ENCODE data around the gene EQTN.

DNA sequence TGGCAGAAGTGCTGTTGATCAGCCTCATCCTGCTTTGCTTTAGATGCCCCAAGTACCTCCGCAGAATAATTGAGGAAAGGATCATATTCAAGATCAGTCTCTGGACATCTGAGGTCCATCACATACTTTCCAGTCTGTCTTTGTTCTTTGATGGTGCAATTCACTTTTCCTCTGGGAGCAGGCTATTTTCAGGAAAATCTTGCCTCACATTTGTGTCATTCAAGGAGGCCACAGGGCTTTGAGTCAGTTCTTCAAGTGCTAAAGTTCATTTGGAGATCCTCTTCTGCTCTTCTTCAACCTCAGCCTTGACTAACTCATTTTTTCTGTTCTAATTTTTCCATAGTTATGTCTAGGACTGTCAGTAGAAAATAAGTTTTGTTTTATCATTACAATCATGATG is 18.6 kb downstream of the EQTN start:
- TF ChIP-seq, protein P1, sequence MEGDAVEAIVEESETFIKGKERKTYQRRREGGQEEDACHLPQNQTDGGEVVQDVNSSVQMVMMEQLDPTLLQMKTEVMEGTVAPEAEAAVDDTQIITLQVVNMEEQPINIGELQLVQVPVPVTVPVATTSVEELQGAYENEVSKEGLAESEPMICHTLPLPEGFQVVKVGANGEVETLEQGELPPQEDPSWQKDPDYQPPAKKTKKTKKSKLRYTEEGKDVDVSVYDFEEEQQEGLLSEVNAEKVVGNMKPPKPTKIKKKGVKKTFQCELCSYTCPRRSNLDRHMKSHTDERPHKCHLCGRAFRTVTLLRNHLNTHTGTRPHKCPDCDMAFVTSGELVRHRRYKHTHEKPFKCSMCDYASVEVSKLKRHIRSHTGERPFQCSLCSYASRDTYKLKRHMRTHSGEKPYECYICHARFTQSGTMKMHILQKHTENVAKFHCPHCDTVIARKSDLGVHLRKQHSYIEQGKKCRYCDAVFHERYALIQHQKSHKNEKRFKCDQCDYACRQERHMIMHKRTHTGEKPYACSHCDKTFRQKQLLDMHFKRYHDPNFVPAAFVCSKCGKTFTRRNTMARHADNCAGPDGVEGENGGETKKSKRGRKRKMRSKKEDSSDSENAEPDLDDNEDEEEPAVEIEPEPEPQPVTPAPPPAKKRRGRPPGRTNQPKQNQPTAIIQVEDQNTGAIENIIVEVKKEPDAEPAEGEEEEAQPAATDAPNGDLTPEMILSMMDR (IDR thresholded peaks at IDR 0.05), result no peak
- TF ChIP-seq EZH2 (IDR thresholded peaks at IDR 0.05) (no peak), EZH2phosphoT487 (IDR thresholded peaks at IDR 0.05) (no peak)
